Measurements from ENCODE around the gene MTO1.

Gene MTO1

DNA sequence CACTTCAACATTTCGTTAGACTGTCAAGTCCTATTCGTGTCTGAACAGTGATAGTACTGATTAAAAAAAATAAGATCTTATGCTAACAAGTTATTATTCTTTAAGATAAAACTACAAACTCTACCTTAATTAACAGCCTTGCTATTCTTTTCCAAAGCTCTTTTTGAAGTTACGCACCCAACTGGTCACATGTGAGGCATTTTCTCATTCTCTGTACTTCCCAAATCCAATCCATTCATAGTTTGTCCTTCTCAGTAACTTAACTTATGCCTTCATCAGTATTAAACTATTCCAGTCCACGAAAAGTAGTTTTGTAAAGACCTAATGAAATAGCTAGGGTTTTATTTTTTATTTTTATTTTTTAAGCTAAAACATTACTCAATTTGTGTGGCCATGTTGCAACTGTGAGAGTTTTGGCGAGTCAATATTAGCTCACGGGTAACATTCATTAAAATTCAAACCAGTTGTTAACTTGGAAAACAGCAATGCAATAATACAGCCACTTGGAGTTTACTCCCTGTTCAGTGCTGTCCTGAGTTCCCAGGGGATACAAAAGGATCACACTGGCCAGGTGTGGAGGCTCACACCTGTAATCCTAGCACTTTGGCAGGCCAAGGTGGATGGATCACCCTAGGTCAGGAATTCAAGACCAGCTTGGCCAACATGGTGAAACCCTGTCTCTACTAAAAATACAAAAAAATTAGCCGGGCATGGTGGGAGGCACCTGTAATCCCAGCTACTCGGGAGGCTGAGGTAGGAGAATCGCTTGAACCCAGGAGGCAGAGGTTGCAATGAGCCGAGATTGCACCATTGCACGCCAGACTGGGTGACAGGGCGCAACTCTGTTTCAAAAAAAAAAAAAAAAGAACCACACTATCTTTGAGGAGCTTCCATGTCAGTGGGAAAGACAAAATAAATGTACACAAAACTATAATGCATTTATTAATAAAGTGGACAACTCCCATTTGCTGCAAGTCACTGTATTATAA is 87.2 kb downstream of the MTO1 start:
- TF ChIP-seq, protein P1, sequence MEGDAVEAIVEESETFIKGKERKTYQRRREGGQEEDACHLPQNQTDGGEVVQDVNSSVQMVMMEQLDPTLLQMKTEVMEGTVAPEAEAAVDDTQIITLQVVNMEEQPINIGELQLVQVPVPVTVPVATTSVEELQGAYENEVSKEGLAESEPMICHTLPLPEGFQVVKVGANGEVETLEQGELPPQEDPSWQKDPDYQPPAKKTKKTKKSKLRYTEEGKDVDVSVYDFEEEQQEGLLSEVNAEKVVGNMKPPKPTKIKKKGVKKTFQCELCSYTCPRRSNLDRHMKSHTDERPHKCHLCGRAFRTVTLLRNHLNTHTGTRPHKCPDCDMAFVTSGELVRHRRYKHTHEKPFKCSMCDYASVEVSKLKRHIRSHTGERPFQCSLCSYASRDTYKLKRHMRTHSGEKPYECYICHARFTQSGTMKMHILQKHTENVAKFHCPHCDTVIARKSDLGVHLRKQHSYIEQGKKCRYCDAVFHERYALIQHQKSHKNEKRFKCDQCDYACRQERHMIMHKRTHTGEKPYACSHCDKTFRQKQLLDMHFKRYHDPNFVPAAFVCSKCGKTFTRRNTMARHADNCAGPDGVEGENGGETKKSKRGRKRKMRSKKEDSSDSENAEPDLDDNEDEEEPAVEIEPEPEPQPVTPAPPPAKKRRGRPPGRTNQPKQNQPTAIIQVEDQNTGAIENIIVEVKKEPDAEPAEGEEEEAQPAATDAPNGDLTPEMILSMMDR (IDR thresholded peaks at IDR 0.05): peak; percentile 18; the same call in 1 of the 2 replicates

DNA sequence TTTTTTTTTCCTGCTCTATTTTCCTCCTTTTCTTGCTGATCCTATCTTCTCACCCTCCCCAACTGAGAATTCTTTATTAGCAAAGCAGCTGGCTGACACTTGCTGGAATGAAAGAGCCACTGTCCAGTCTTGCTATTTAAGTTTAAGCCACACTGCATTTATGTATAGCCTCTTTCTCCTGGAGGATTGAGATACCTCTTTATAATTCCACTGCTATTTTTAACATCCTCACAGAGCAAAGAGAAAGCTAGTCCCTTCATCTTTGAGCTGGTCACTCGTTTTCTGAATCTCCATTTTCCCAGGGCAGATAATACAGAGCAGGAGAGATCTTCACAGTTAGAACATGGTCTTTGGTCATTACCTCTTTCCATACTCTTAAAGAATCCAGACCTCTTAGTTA is 95.3 kb downstream of the MTO1 start:
- TF ChIP-seq, protein P1 (IDR thresholded peaks at IDR 0.05): no peak

Data from LNCAP (cell line).